Caco-2 (cell line): ENCODE data around the gene GRIA1. TPM values are rescaled to one million over a fixed set of nuclear protein-coding genes. Genes with fewer than 3 reads are reported as not detected.

ENCODE experiments used
- BruUV-seq: library from RNA; stranded (reverse); fragments of 400-500 nt; replicated peaks from 2 replicates; lab custom pipeline; 2021; lab: Mats Ljungman, UMichigan
- CTCF ChIA-PET: fragments of 300-600 bp; sonication (Branson Sonifier 250); formaldehyde crosslinking; loops from one replicate; lab custom pipeline; 2022; ENCODE audit warnings: antibody characterized with exemption; lab: Charles Lee
- POLR2A ChIA-PET: fragments of 300-600 bp; sonication (Branson Sonifier 250); formaldehyde crosslinking; loops from one replicate; lab custom pipeline; 2022; ENCODE audit warnings: antibody characterized with exemption; lab: Charles Lee
- DNase-seq, 2 experiments: peaks; one replicate each; pipeline versions ENCODE4 v3.0.0 to v3.0.0-alpha.2; 2020 to 2022
- H3K27me3 ChIP-seq: replicated peaks from 2 replicates; pipeline ENCODE4 v1.6.0; 2011; ENCODE audit warnings: low read length; ENCODE audit not compliant: control insufficient read depth, insufficient read depth
- H3K36me3 ChIP-seq: 2 replicates; pipeline ENCODE4 v1.5.1; 2011; ENCODE audit warnings: low read length; ENCODE audit not compliant: control insufficient read depth, insufficient read depth
- H3K4me1 ChIP-seq: fragments of 250-450 bp; sonication (Bioruptor Pico); 2 replicates; pipeline ENCODE4 v1.5.1; 2020; ENCODE audit warnings: mild to moderate bottlenecking
- H3K4me3 ChIP-seq: 2 replicates; pipeline ENCODE4 v1.5.1; 2011; ENCODE audit warnings: low read depth, mild to moderate bottlenecking, control low read depth, low read length
- H3K9me3 ChIP-seq: fragments of 250-450 bp; sonication (Bioruptor Pico); 2 replicates; pipeline ENCODE4 v1.5.1; 2020; ENCODE audit warnings: mild to moderate bottlenecking, moderate library complexity
- H3K27ac Mint-ChIP-seq: one replicate; pipeline ENCODE4 v1.8.0; 2022; ENCODE audit warnings: mixed read lengths; ENCODE audit not compliant: unreplicated experiment
- H3K27me3 Mint-ChIP-seq: one replicate; pipeline ENCODE4 v1.8.0; 2022; ENCODE audit warnings: mixed read lengths; ENCODE audit not compliant: insufficient read depth, unreplicated experiment
- H3K36me3 Mint-ChIP-seq: one replicate; pipeline ENCODE4 v1.8.0; 2022; ENCODE audit warnings: mild to moderate bottlenecking, mixed read lengths; ENCODE audit not compliant: insufficient read depth, unreplicated experiment
- H3K4me1 Mint-ChIP-seq: one replicate; pipeline ENCODE4 v1.8.0; 2022; ENCODE audit warnings: low read depth, mixed read lengths; ENCODE audit not compliant: unreplicated experiment
- H3K4me3 Mint-ChIP-seq: one replicate; pipeline ENCODE4 v1.8.0; 2022; ENCODE audit warnings: mild to moderate bottlenecking, moderate library complexity, mixed read lengths; ENCODE audit not compliant: unreplicated experiment
- H3K9me3 Mint-ChIP-seq: one replicate; pipeline ENCODE4 v1.8.0; 2022; ENCODE audit warnings: mixed read lengths; ENCODE audit not compliant: unreplicated experiment
- CTCF ChIP-seq, 2 experiments: fragments of 200-600 bp in 1 of 2; IDR thresholded peaks; 1 replicate in 1 of 2; 2 replicates in 1 of 2; pipeline versions ENCODE4 v1.5.1 to v1.8.0; 2011 to 2022; ENCODE audit warnings: antibody characterized with exemption in 1 of 2, control low read depth in 1 of 2, inconsistent platforms in 1 of 2, low read depth in 1 of 2, low read length in 1 of 2, mild to moderate bottlenecking in 1 of 2, moderate library complexity in 1 of 2; ENCODE audit not compliant: insufficient read depth in 1 of 2, severe bottlenecking in 1 of 2, unreplicated experiment in 1 of 2
- intact Hi-C: fragments of 100-400 bp; cut with micrococcal nuclease; formaldehyde crosslinking; loops from one replicate; pipeline ENCODE4 v1.10.0; 2022; ENCODE audit not compliant: unreplicated experiment
- total RNA-seq: library from RNA; stranded (reverse); gene quantifications from 2 replicates; pipeline ENCODE4 v1.2.3, GENCODE V29; 2022

The GRIA1 gene
- total RNA-seq, 1 experiment from 2014 or later = not detected

DNA sequence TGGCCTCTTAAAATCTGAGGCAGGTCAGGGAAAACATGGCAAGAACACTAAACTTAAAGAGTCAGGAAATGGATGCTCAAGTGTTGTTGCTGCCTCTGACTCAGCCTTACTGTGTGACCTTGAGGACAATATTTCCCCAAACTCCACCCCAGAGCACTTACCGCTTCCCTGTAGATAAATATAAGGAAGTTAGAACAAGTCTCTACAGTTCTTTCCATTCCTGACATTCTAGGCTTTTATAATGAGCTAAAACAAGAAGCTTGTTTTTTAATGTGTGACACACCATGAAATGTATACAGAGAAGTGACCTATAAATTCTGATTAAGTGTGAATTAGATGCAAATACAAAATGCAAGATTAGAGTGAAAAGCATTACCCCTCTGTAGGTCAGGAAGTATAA, 129.3 kb downstream of the GRIA1 start:
- H3K36me3 ChIP-seq = no peaks in the 10 kb centered on the region
- BruUV-seq = no TSS peak
- no peaks in the 10 kb centered on the region for H3K9me3 Mint-ChIP-seq
- H3K4me3 ChIP-seq = no peak overlapping the region
- no peak overlapping the region for H3K4me3 Mint-ChIP-seq
- H3K27ac Mint-ChIP-seq = no peak overlapping the region
- no peaks in the 10 kb centered on the region for H3K36me3 Mint-ChIP-seq
- no peak for TF ChIP-seq CTCF (IDR thresholded peaks at IDR 0.05; ENCODE audit: insufficient read depth in 1 of 2, low read depth in 1 of 2, low read length in 1 of 2, severe bottlenecking in 1 of 2, unreplicated experiment in 1 of 2)
- peaks cover 5% of the 10 kb centered on the region for H3K27me3 Mint-ChIP-seq
- no peak for DNase-seq
- intact Hi-C loops = no loop called here
- ChIA-PET CTCF (no interaction called here), POLR2A (no interaction called here)
- no peaks in the 10 kb centered on the region for H3K4me1 ChIP-seq
- no peaks in the 10 kb centered on the region for H3K9me3 ChIP-seq
- H3K4me1 Mint-ChIP-seq = no peaks in the 10 kb centered on the region
- no peaks in the 10 kb centered on the region; the same call in 1 of the 2 replicates for H3K27me3 ChIP-seq

- DNase-seq = no peak
- no peaks in the 10 kb centered on the region for H3K9me3 Mint-ChIP-seq
- TF ChIP-seq CTCF (IDR thresholded peaks at IDR 0.05; ENCODE audit: insufficient read depth in 1 of 2, low read depth in 1 of 2, low read length in 1 of 2, severe bottlenecking in 1 of 2, unreplicated experiment in 1 of 2) = no peak
- CTCF ChIA-PET = no interaction called here
- no peak overlapping the region for H3K4me3 Mint-ChIP-seq
- H3K4me1 Mint-ChIP-seq = no peaks in the 10 kb centered on the region
- no TSS peak for BruUV-seq
- intact Hi-C loops = no loop called here
- no peaks in the 10 kb centered on the region for H3K36me3 Mint-ChIP-seq
- POLR2A ChIA-PET = no interaction called here
- H3K4me3 ChIP-seq = no peak overlapping the region
- no peaks in the 10 kb centered on the region; the same call in 1 of the 2 replicates for H3K27me3 ChIP-seq
- H3K36me3 ChIP-seq = no peaks in the 10 kb centered on the region
- H3K27ac Mint-ChIP-seq = no peak overlapping the region
- H3K4me1 ChIP-seq = no peaks in the 10 kb centered on the region
- H3K9me3 ChIP-seq = no peaks in the 10 kb centered on the region
- H3K27me3 Mint-ChIP-seq = peaks cover 5% of the 10 kb centered on the region
These were observed 132.7 kb downstream of the GRIA1 start for GRCh38 chr5:153623124-153623523.

- BruUV-seq = no TSS peak
- Mint-ChIP-seq H3K36me3 (no peaks in the 10 kb centered on the region), H3K4me3 (no peak overlapping the region), H3K9me3 (no peaks in the 10 kb centered on the region), H3K27me3 (peaks cover 5% of the 10 kb centered on the region), H3K27ac (no peak overlapping the region), H3K4me1 (no peaks in the 10 kb centered on the region)
- H3K36me3 ChIP-seq = no peaks in the 10 kb centered on the region
- ChIA-PET CTCF (no interaction called here), POLR2A (no interaction called here)
- TF ChIP-seq CTCF (IDR thresholded peaks at IDR 0.05; ENCODE audit: insufficient read depth in 1 of 2, low read depth in 1 of 2, low read length in 1 of 2, severe bottlenecking in 1 of 2, unreplicated experiment in 1 of 2) = no peak
- H3K27me3 ChIP-seq = no peaks in the 10 kb centered on the region; the same call in 1 of the 2 replicates
- H3K4me3 ChIP-seq = no peak overlapping the region
- DNase-seq = no peak
- H3K9me3 ChIP-seq = no peaks in the 10 kb centered on the region
- H3K4me1 ChIP-seq = no peaks in the 10 kb centered on the region
- intact Hi-C loops = no loop called here
These were observed 133.4 kb downstream of the GRIA1 start for GRCh38 chr5:153623751-153624450.
